ENCODE measurements around the gene POLA1.

The POLA1 gene

DNA sequence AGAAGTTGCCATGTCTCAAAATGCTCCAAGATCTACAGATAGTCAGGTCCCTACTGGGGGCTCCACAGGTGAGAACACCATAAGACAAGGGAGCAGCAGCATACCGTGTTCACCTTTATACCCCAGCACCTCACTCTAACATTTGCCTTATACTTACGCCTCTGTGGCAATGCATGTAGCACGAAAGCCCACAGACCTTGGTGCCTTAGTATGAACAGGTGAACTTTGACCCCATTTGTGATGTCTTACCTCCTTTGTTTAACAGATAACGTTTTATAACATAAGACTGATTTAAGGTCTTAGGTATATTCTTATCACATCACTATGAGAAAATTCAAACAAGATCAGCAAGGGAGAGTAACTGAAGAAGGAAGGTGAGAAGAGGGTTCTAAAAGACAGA, 193.2 kb downstream of the POLA1 start:
- no peak for DNase-seq

- DNase-seq: no peak
These were observed 197.0 kb downstream of the POLA1 start for GRCh38 chrX:24890677-24891076.

DNA sequence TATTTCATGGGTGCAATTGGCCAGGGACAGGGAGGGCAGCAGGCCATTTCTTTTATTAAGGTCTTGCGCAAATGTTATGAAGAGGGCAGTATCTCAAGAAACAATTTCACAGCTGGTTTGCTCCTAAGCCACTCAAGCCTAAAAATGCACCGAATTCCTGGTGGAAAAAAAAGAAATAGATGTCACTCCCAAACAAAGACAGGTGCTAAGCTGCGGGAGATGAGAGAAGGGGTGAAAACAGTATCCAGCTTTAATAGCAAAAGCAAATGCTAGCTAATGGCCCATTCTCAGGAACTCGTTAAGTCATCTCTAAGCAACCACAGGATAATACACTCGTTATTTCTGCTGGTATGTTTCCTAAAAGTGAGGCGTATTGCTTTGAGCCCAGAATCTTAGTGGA, 205.7 kb downstream of the POLA1 start:
- DNase-seq: no peak

DNA sequence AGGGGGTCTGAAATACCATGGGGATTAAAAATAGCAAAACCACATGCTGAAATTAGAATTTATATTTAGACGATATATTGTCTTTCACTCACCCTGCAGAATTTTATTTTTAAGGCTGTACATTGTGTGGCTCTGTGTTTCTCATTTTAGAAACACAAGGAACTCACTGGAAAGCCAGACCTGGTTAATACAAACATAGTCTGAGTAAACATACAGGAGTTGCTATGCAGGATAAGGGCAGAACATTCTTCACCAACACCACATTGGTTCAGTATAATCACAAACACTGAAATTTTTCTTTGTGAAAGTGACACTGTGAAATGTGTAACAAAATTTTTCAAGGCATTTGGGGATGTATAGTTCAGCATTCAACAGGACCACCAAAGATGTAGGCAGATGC, 206.5 kb downstream of the POLA1 start:
- no peak for DNase-seq

DNA sequence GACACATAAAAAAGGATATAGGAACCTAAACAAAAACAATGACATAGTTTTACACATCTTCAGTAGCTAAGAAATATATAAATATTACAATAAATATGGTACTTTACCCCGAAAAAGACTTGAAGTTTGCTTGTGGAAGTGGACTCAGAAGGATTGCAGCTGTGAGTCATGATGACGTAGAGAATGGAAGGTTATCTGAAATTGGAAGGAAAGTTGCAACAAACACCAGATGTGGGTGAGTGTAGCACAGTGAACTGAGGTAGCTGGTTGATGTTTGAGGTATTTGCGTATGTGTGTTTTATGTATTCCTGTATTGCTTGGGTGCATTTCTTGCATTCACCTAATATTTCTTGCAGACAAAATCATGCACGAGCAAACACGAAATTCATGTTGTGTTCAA, 209.1 kb downstream of the POLA1 start:
- no peak for DNase-seq

DNA sequence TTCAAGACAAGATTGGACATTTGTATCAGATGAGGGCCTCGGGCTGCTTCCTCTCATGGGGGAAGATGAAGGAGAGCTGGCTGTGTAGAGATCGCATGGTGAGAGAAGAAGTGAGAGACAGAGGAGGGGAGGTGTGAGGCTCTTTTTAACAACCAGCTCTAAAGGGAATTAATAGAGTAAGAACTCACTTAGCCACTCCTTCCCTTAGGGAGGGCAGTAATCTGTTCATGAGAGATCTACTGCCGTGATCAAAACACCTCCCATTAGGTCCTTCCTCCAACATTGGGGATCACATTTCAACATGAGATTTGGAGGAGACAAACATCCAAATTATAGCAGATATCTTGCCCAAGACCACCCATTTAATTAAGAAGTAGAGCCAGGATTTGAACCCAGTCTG, 225.0 kb downstream of the POLA1 start:
- no peak for DNase-seq

DNA sequence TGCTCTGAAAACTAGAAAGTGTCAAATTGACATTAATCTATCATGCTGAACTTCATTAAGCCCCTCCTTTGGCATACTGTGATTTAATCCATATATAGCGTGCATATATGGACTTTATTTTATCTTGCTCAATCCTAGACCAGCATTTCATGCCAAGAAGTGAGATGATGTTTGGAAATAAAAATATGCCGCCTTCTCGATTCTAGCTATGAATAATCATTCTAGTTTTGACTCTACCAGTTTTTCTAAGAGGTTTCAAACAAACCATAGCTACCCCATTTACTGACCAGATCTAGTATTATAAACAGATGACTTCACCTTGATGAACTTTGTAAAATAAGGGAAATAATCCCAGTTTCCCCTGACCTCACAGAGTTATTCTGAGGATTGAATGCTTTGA, 227.1 kb downstream of the POLA1 start:
- DNase-seq: no peak

GRCh38 chrX:24925430-24925829, 231.7 kb downstream of the POLA1 start:
- DNase-seq: no peak

GRCh38 chrX:24927372-24927771, 233.7 kb downstream of the POLA1 start:
- DNase-seq: no peak

- no peak for DNase-seq
These were observed 234.4 kb downstream of the POLA1 start for GRCh38 chrX:24928114-24928513.

DNA sequence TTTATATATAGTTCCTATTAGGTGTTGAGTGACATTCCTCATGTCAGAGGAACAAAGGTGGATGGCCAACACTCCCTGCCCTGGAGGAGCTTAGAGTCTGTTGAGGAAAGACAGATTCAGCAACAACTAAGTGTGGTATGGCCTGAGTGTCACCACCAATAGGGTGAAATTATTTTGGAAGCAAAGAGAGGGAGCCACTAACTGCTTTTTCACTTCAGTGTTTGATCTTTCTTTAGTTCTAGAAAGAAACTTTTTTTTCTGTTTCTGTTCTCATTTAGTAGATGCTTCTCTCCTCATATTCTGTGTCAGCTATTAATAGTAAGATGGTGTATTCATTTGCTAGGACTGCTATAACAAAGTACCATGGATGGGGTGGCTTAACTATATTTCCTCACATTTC, 240.6 kb downstream of the POLA1 start:
- DNase-seq: no peak

- no peak for DNase-seq
These were observed 251.3 kb downstream of the POLA1 start for GRCh38 chrX:24945009-24945408.

DNA sequence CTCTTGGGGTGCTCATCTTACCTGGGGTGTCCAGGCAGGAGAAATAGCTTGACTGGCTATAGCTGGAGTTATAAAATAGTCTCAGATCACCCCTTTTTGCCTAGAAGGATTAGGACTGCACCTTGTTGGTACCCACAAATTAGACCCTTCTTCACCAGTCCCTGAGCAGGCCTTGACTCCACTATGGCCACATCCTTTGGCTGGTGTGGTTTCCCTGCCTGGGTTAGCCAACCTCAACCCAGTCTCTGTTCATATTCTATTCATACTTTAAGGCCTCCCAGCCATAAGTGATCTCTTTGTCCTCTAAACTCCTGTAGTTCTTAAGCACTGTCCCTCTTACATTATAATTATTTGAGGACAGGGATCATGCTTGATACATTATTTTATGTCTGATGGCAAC, 252.7 kb downstream of the POLA1 start:
- DNase-seq: no peak

DNA sequence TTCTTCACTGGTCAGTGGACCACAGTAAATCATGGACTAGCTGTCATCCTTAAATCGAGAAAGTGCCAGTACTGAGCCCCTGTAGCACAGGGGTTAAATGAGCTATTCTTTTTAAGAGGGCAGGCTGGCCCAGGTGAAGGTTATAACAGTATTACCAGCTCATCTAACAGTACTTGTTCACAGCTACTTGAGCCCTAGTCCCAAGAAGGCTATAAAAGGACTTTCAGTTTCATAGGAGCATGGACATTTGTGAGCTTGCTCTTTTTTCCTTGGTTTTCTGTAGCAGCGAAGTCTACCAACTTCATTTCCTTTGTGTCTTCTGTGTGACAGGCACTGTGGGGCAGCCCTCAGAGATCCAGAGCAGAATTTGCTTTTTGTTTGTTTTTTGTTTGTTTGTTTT, 261.0 kb downstream of the POLA1 start:
- no peak for DNase-seq

- no peak for DNase-seq
These were observed 261.7 kb downstream of the POLA1 start for GRCh38 chrX:24955372-24955930.

- no peak for DNase-seq
These were observed 263.1 kb downstream of the POLA1 start for GRCh38 chrX:24956828-24957227.

- no peak for DNase-seq
These were observed 268.1 kb downstream of the POLA1 start for GRCh38 chrX:24961809-24962208.

GRCh38 chrX:24963823-24964222, 270.1 kb downstream of the POLA1 start:
- no peak for DNase-seq

- no peak for DNase-seq
These were observed 271.7 kb downstream of the POLA1 start for GRCh38 chrX:24965372-24965771.

DNA sequence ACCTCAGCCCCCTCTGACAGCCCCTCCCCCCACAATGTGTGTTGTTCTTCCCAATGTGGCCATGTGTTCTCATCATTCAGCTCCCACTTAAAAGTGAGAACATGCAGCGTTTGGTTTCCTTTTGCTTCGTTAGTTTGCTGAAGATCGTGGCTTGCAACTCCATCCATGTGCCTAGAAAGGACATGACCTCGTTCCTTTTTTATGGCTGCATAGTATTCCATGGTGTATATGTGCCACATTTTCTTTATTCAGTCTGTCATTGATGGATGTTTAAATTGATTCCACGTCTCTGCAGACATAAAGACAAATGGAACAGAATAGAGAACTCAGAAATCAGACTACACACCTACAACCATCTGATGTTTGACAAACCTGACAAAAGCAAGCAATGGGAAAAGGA, 276.1 kb downstream of the POLA1 start:
- no peak for DNase-seq

GRCh38 chrX:24979081-24979480, 285.4 kb downstream of the POLA1 start:
- DNase-seq: no peak

DNA sequence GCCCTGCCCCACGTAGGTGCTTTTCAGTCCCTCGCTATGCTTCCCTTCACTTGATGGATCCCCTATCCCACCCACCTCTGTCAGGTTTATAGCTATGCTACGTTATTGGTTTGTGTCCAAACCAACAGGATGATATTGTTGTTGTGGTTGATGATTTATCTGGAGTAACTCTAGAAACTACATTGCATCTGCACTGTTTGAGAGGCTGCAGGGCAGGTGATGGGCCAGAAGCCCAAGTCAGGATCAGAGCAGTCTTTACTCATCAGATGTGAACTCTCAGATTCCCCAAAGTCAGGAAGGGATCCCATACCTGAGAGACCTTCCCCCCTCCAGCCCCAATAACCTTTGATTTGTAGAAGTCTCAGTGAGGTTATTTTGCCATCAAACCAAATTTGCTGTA, 287.3 kb downstream of the POLA1 start:
- DNase-seq: no peak

- DNase-seq: no peak
These were observed 288.7 kb downstream of the POLA1 start for GRCh38 chrX:24982306-24982965.

GRCh38 chrX:24983931-24984330, 290.2 kb downstream of the POLA1 start:
- DNase-seq: no peak

DNA sequence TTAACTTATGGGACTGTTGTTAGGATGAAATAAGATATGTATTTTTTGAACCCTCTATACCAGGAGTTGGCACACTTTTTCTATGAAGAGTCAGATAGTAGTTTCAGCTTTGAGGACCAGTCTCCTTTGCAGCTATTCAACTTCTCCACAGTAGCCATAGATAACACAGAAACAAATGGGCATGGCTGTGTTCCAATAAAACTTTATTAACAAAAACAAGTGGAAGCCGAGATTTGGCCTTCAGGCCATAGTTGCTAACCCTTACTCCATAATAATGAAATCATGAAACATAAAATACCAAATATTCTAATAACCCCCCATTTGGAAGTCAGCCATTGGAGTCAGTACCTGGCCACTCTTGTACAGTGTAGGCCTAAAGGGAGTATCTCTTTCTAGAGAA, 291.4 kb downstream of the POLA1 start:
- DNase-seq: no peak
